Mesodermal cell (in vitro differentiated cells): ENCODE data around the gene NHERF2.
A peak's percentile ranks its signal among the peaks of the same experiment; 100 is the strongest.
"Not testable (repeated sequence)": the region's sequence is repeated elsewhere in the genome, so short reads cannot be mapped to it uniquely, and the experiment has no call there.

Experiments used
- H3K27ac ChIP-seq: 2 replicates; pipeline ENCODE4 v1.7.0; 2013; ENCODE audit warnings: mild to moderate bottlenecking, low read depth, low read length, moderate library complexity; ENCODE audit not compliant: severe bottlenecking
- H3K36me3 ChIP-seq: 2 replicates; pipeline ENCODE4 v1.7.1; 2013; ENCODE audit warnings: mild to moderate bottlenecking, low read length, moderate library complexity; ENCODE audit not compliant: control insufficient read depth, insufficient read depth
- H3K4me1 ChIP-seq: one replicate; pipeline ENCODE4 v1.7.1; 2013; ENCODE audit warnings: mild to moderate bottlenecking, low read length; ENCODE audit not compliant: insufficient read depth, control insufficient read depth, poor library complexity, severe bottlenecking
- H3K4me3 ChIP-seq: 2 replicates; pipeline ENCODE4 v1.7.0; 2013; ENCODE audit warnings: low read length, control low read depth, mild to moderate bottlenecking; ENCODE audit not compliant: insufficient read depth, poor library complexity, severe bottlenecking; ENCODE audit errors: extremely low read depth
- H3K9me3 ChIP-seq: 2 replicates; pipeline ENCODE4 v1.7.1; 2013; ENCODE audit warnings: mild to moderate bottlenecking, low read length, moderate library complexity; ENCODE audit not compliant: control insufficient read depth
- WGBS, 2 experiments: methylation state at CpG; one replicate each; pipeline ENCODE4 v1.1.5; 2013; ENCODE audit warnings: missing lambda C conversion rate in 2 of 2; ENCODE audit not compliant: insufficient coverage in 2 of 2; 5-methylcytosine and 5-hydroxymethylcytosine counted together

NHERF2 gene

GRCh38 chr16:2031081-2031577 is 4.4 kb downstream of the NHERF2 start:
- H3K27ac ChIP-seq = peak overlapping the region; percentile 10
- peaks cover 27% of the 10 kb centered on the region for H3K36me3 ChIP-seq
- no peaks in the 10 kb centered on the region for H3K9me3 ChIP-seq
- peaks cover 46% of the 10 kb centered on the region for H3K4me1 ChIP-seq
- no peak overlapping the region for H3K4me3 ChIP-seq
- 94 to 97% methylated on average over 4 to 11 of the region's 11 CpGs for WGBS, 2 experiments

- H3K27ac ChIP-seq = peak overlapping the region; percentile 89
- H3K4me1 ChIP-seq = peaks cover 47% of the 10 kb centered on the region
- no peak overlapping the region for H3K4me3 ChIP-seq
- no peaks in the 10 kb centered on the region for H3K9me3 ChIP-seq
- peaks cover 40% of the 10 kb centered on the region for H3K36me3 ChIP-seq
- WGBS, 2 experiments = 80 to 88% methylated on average over 8 to 10 of the region's 15 CpGs
These were observed 5.8 kb downstream of the NHERF2 start for GRCh38 chr16:2032285-2033056.

GRCh38 chr16:2033057-2033908 is 6.6 kb downstream of the NHERF2 start:
- no peak overlapping the region for H3K4me3 ChIP-seq
- H3K9me3 ChIP-seq = no peaks in the 10 kb centered on the region
- WGBS, 2 experiments = 65 to 75% methylated on average over 16 to 17 of the region's 37 CpGs
- peaks cover 46% of the 10 kb centered on the region for H3K36me3 ChIP-seq
- peaks cover 47% of the 10 kb centered on the region for H3K4me1 ChIP-seq
- peak overlapping the region; percentile 89 for H3K27ac ChIP-seq

GRCh38 chr16:2033909-2034695 is 7.4 kb downstream of the NHERF2 start:
- 68 to 90% methylated on average over 1 to 4 of the region's 32 CpGs for WGBS, 2 experiments
- H3K4me3 ChIP-seq, H3K9me3 ChIP-seq: not testable (repeated sequence)
- H3K36me3 ChIP-seq = peaks cover 44% of the 10 kb centered on the region
- peaks cover 48% of the 10 kb centered on the region for H3K4me1 ChIP-seq
- peak overlapping the region; percentile 89 for H3K27ac ChIP-seq

- Histone ChIP-seq H3K27ac (peak overlapping the region; percentile 5), H3K4me1 (peaks cover 56% of the 10 kb centered on the region), H3K36me3 (peaks cover 41% of the 10 kb centered on the region), H3K9me3 (no peaks in the 10 kb centered on the region), H3K4me3 (no peak overlapping the region)
- 98% methylated on average over 8 of the region's 17 CpGs; no CpG with 5 or more reads in 1 of the 2 experiments for WGBS, 2 experiments
These were observed 8.2 kb downstream of the NHERF2 start for GRCh38 chr16:2034696-2035430.

GRCh38 chr16:2035431-2036199 is 8.9 kb downstream of the NHERF2 start:
- Histone ChIP-seq H3K4me1 (peaks cover 56% of the 10 kb centered on the region), H3K9me3 (no peaks in the 10 kb centered on the region), H3K27ac (peak overlapping the region; percentile 54), H3K36me3 (peaks cover 34% of the 10 kb centered on the region), H3K4me3 (no peak overlapping the region)
- WGBS, 2 experiments = 77 to 80% methylated on average over 31 to 34 of the region's 34 CpGs

GRCh38 chr16:2036200-2036966 is 9.7 kb downstream of the NHERF2 start:
- Histone ChIP-seq H3K4me3 (no peak overlapping the region), H3K4me1 (peaks cover 49% of the 10 kb centered on the region), H3K9me3 (no peaks in the 10 kb centered on the region), H3K27ac (peak overlapping the region; percentile 54), H3K36me3 (peaks cover 27% of the 10 kb centered on the region)
- 96 to 98% methylated on average over 37 to 47 of the region's 47 CpGs for WGBS, 2 experiments

- WGBS, 2 experiments = 95 to 99% methylated on average over 9 to 14 of the region's 15 CpGs
- Histone ChIP-seq H3K9me3 (no peaks in the 10 kb centered on the region), H3K4me3 (no peak overlapping the region), H3K4me1 (peaks cover 48% of the 10 kb centered on the region), H3K27ac (no peak overlapping the region), H3K36me3 (peaks cover 27% of the 10 kb centered on the region)
These were observed 10.4 kb downstream of the NHERF2 start for GRCh38 chr16:2037115-2037514.
